Measurements from ENCODE around the gene SRCAP.
"Not testable (repeated sequence)": the region's sequence is repeated elsewhere in the genome, so short reads cannot be mapped to it uniquely, and the experiment has no call there.

SRCAP gene

DNA sequence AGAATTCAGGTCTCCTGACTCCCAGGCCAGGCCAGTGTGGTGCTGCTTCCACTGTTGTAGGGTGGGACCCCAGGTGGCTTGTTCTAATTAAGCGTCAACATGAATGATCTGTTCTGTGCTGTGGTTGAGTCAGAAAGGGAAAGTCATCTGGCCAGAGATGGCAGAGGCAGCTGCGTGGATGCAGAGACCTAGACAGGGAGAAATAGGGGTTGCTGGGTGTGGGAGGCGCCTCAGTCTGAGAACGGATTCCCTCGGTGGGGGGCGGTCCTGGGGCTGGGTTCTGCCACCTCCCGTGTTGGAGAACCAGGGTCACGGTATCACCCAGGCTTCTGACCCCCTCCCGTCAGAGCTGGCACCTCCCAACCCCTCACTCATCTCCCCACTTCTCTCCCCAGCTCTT is 35.2 kb upstream of the SRCAP start:
- no peak for DNase-seq (ENCODE audit: low read depth in 1 of 2, low spot score in 1 of 2)

DNA sequence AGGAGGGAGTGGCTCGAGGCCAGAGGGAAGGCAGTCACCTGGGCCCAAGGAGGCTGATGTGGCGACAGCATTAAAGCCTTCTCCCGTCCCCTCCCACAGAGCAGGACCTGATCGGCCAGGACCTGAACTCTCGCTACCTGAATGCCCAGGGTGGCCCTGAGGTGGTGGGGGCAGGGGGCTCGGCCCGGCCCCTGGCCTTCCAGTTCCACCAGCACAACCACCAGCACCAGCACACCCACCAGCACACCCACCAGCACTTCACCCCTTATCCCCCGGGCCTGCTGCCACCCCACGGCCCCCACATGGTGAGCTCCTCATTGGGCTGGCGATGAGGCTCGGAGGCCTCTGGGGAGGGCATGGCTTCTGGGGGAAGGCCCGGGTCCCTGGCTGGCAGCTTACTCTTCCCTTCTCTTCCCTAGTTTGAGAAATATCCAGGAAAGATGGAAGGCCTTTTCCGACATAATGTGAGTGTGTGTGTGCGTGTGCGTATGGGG is 34.3 kb upstream of the SRCAP start:
- DNase-seq (ENCODE audit: low read depth in 1 of 2, low spot score in 1 of 2) = no peak

DNA sequence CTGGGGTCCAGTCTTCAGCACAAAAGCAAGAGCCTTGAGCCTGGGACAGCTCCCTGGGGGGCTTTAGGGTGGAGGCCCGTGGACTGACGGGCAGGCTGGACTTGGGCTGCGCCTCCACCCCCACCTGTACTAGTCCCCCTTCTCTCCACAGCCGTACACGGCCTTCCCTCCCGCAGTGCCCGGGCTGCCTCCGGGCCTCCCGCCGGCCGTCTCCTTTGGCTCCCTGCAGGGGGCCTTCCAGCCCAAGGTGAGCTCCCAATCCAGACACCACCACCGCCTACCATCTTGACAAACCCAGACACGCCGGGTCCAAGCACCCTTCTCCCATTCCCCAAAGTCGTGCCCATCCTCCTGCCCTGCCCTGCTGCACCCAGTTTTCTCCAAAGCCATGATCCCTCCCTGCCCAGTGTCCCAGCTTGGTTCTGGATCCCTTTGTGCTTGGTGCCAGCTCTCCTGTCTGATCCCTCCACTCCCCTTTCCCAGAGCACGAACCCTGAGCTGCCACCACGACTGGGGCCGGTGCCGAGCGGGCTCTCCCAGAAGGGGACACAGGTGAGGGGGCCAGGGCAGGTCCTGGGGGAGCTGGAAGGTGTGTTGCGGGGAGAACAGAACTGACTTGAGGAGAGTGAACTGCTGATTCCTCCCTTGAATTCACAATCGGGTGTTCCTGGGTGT is 33.7 kb upstream of the SRCAP start:
- no peak for DNase-seq (ENCODE audit: low read depth in 1 of 2, low spot score in 1 of 2)

DNA sequence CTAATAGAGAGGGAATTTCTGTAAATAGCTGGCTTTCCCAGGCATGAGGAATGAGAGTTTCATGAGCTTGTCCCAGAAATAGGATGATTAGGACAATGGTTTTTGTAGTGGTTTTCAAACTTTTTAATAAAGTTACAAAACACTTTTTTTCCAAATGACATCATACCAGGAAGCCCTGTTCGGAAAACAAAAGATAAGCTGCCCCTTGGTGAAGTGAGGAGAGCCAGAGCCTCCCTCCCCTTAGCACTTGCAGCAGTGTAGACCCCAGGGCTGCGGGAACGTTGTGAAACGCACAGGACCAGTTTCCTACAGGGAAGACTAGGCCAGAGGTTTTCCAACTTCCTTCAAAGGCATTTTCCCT is 33.2 kb upstream of the SRCAP start:
- no peak for DNase-seq (ENCODE audit: low read depth in 1 of 2, low spot score in 1 of 2)

DNA sequence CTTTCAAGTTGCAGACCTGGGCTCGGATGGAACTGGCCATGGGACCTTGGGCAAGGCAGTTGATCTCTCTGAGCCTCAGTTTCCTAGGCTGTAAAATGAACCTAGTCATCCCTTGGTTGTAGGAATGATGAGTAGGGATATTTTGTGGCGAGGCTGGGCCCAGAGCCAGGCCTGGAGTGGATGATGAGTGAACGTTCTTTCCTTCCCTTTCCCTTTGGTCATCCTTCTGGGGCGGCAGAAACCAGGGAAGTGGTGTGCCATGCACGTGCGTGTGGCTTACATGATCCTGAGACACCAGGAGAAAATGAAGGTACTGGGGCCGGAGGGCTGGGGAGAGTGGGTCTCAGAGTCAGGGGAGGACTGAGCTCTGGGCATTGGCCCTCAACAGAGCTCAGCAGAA is 32.3 kb upstream of the SRCAP start:
- DNase-seq (ENCODE audit: low read depth in 1 of 2, low spot score in 1 of 2) = no peak

DNA sequence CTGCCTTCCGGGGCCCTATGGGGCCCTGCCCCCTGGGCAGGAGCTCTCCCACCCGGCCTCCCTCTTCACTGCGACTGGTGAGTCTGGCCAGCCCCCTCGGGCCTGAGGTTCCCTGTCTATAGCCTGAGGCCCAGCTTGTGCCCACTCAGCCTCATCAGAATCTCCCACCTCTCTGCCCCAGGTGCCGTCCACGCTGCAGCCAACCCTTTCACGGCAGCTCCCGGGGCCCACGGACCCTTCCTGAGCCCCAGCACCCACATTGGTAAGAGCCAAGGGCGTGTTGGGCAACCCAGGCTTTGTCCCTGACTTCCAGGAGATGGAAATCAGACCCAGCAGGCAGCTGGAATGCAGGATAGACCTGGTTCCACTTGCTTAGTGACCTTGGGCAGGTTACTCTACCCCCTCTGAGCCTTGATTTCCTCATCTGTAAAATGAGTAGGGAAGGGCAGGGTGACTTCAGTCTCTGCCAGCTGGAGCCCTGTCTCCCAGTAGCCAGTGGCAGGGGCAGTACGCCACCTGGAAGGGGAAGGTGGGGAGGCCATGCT is 31.5 kb upstream of the SRCAP start:
- DNase-seq (ENCODE audit: low read depth in 1 of 2, low spot score in 1 of 2) = no peak

DNA sequence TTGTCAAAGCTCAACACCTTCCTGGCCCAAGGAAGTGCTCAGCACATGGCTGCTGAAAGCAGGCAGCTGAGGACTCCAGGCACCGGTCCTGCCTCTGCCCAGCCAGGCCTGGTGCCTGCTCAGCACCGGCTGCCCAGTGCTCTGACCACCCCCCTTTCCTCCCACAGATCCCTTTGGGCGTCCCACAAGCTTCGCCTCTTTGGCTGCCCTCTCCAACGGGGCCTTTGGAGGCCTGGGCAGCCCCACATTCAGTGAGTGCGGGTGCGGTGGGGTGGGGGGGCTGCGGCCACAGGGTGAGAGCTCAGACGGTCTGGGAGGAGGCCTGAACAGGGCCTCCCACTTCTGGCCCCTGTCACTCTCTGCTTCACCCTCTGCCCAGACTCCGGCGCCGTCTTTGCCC is 30.6 kb upstream of the SRCAP start:
- DNase-seq (ENCODE audit: low read depth in 1 of 2, low spot score in 1 of 2) = no peak

DNA sequence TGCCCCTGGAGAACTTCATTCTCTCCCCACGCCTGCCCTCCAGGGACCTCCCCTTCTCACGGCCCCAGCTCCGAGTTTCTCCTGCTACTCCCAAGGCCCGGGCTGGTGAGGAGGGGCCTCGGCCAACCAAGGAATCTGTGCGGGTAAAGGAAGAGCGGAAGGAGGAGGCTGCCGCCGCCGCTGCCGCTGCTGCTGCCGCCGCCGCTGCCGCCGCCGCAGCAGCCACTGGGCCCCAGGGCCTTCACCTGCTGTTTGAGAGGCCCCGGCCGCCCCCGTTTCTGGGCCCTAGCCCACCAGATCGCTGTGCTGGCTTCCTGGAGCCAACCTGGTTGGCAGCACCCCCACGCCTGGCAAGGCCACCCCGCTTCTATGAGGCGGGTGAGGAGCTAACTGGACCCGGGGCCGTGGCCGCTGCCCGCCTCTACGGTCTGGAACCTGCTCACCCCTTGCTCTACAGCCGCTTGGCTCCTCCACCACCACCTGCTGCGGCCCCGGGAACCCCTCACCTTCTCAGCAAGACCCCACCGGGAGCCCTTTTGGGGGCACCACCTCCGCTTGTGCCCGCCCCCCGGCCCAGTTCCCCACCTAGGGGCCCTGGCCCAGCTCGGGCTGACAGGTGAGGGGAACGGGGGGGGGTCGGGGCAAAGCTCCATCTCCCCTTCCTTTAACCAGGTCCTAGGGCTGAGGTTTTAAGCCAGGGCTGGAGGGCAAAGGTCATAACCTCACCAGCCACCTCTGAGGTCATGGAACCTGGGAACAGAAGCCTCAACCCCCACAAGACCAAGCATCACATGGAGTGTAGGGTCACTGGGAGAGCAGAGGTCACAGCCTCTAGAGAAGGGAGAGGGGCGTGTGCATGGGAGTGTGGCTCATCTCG is 29.7 kb upstream of the SRCAP start:
- no peak for DNase-seq (ENCODE audit: low read depth in 1 of 2, low spot score in 1 of 2)

DNA sequence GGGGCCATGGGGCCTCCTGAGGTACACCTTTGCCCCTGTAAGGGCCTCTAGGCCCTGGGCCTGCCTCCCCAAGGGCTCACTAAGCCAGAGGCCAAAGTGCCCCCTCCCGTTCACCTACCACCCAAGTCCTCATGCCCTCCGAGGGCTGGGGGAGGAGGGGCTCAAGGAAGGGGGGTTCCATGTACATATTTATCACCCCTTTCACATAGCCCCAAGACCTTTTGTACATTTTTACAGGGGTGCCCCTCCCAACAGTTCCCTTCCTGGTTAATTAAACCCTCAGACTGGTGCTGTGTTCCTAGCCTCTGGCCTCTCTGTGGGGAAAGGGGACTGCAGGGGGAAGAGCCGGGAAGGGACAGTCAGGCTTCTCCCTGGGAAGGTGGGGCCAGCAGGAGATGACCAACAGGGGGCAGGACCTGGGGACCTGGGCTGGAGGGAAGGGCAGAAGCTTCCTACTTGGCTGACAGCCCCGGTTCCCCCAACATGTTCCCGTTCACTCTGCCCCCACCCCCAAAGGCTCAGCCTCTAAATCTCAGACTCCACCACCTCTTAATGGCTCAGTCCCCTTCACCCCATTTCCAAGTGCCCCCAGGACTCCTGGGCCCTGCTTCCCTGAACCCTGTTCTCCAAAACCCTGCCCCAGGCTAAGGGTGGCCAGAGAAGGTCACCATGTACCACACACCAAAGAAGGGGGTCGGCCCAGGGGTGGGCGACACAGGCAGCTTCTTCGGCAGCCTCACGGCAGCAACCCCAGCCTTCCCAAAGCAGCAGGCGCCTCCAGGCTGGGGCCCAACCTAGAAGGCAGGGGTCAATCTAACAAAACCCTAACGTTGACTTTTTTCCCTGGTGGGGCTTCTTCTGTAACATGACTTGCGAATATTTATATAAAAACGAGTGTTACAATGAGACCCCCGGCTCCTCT is 28.8 kb upstream of the SRCAP start:
- DNase-seq (ENCODE audit: low read depth in 1 of 2, low spot score in 1 of 2) = no peak

DNA sequence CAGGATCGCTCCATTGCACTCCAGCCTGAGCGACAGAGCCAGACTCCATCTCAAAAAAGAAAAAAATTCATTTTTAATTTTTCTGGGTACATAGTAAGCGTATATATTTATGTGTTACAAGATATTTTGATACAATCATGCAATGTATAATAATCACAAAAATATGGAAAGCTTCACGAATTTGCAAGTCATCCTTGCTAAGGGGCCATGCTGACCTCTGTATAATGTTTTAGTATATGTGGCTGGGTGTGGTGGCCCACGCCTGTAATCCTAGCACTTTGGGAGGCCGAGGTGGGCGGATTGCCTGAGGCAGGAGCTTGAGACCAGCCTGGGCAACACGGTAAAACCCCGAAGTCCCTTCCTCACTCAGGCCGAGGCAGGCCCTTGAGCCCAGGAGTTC is 23.8 kb upstream of the SRCAP start:
- no peak for DNase-seq (ENCODE audit: low read depth in 1 of 2, low spot score in 1 of 2)

DNA sequence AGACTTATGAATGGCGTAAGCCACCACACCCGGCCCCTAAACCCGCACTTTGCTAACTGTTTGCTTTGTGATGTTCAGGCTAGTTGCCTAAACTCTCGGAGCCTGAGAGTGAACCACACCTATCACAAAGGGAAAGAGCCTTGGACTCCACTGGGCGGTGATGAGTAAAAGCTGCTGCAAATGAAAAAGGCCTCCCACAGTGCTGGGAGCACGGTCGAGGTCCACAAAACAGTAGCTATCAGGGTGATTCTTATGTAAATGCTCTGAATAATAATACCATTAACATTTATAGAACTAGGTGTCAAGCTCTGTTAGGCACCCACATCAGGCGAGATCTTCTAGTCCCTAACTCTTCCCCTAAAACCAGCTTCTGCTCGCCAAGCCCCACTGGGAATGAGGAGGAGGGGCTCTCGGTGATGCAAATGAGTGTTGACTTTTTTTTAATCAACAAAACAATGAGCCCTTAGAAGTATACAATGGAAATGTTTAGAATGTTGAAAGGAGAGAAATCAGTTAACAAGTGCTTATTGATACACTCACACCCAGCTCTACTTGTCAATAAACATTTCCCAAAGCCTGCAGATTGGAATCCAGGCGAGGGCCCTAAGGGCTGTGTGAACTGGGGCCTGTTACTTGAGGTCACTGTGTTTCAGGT is 20.9 kb upstream of the SRCAP start:
- DNase-seq (ENCODE audit: low read depth in 1 of 2, low spot score in 1 of 2) = no peak

DNA sequence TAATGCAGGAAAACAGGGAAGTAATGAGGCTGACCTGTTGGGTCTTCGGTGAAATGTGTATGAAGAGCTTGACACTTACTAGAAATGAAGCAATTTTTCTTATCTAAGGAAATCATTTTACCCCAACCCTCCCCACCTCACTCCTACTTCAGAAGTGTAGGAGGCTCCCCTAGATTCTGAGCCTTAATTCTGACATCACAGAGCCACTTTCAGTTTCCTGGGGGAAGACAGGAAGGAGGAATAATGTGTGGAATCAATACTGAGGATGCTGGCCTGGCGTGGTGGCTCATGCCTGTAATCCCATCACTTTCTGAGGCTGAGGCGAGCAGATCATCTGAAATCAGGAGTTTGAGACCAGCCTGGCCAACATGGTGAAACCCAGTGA is 20.4 kb upstream of the SRCAP start:
- DNase-seq (ENCODE audit: low read depth in 1 of 2, low spot score in 1 of 2) = no peak

DNA sequence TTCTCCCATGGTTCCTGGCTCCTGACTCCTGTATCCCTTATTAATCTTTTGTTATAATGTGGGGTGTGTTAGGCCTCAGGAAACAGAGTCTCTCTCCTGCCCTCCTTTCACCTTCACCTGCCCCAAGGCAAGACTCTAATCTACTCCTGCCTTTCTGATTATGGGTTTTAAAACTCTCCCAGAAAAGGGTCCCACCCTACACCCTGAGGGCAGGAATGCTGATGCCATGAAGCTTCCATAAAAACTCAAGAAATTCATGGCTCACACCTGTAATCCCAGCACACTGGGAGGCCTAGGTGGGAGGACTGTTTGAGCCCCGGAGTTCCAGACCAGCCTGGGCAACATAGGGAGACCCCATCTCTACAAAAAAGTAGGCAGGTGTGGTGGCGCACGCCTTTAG is 18.6 kb upstream of the SRCAP start:
- no peak for DNase-seq (ENCODE audit: low read depth in 1 of 2, low spot score in 1 of 2)

DNA sequence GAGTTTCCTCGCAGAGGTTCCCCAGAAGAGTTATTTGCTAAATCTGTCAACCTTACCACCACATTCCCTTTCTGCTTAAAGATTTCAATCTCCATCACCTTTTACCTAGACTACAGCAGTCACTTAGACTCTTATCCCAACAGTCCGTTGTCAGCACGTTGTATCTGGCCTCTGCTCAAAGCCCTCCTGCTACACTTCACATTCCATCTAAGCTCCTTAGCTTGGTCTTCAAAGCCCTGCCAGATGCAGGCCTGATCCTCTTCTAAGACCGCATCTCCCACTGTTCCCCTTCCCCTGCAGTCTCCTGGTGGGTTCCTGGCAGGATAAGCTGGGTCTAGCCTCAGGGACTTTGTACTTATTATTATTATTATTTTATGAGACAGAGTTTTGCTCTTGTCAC is 10.3 kb upstream of the SRCAP start:
- DNase-seq (ENCODE audit: low read depth in 1 of 2, low spot score in 1 of 2) = no peak

DNA sequence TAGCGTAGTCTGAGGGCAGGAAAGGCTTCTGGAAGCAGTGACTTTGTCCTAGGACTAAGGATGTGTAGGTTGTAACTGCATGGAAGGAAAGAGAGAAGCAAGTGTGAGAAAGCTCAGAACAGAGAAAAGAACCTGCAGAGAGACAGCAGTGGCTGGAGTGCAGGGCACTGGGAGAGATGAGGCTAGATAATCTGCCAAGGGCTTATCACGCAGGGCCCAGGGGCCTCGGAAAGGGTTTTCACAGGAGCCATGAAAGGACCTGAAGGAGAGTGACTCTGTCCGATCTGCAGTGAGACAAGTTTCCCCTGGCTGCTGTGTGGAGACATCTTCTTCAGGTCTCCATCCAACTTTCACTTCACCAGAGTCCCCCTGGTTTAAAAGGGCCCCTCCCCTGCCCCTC is 7.1 kb upstream of the SRCAP start:
- DNase-seq (ENCODE audit: low read depth in 1 of 2, low spot score in 1 of 2) = no peak

DNA sequence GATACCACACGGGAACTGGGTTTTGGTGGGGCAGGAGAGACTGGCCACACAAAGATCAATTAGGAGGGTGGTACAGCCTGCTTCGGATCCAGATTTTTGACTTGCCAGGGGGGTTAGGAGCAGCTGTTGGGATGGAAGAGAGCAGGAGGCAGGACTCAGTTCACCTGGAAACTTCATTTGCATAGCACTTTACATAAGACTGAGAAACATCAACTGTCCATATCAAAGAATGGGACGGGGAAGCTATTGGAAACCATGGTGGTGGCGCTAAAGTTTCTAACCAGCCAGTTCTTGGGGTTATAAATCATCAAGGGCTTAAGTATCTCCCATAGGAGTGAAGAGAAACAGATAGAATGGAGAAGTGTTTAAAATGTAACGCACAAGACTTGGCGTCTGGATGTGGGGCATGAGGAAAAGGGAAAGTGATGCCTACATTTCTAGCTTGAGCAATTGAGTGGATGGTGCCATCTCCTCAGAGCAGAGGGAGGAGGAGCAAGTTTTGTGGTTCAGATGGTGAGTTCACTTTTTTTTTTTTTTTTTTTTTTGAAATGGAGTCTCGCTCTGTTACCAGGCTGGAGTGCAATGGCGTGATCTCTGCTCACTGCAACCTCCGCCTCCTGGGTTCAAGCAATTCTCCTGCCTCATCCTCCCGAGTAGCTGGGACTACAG is 6.4 kb upstream of the SRCAP start:
- no peak for DNase-seq (ENCODE audit: low read depth in 1 of 2, low spot score in 1 of 2)

DNA sequence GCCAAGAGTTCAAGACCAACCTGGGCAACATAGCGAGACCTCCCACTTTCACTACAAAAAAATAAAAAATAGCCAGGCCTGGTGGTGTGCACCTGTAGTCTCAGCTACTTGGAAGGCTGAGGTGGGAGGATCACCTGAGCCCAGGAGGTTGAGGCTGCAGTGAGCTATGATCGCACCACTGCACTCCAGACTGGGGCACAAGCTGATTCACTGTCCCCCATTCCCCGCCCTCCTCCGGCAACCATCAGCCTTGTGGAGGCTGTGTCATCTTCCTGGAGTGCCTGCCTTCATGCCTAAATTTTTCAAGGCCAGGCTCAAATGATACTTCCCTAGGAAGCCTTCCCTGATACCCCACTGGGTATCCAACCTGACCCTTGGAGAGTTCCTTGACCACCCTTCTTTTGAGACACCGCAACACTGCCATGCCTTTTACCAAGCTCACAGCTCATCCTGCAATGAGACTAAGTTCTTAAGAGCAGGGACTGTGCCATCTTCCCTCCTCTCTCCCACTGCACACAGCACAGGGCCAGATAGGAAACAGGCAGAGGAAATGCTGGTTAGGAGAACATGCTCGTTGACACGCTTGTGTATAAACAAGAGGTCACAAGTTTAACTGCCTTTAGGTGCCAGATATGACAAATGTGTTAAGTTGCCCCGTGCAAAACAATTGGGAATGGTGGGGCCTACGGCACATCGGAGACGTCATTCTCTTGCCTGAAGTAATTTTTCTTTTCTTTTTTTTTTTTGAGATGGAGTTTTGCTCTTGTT is 3.9 kb upstream of the SRCAP start:
- DNase-seq (ENCODE audit: low read depth in 1 of 2, low spot score in 1 of 2) = no peak

DNA sequence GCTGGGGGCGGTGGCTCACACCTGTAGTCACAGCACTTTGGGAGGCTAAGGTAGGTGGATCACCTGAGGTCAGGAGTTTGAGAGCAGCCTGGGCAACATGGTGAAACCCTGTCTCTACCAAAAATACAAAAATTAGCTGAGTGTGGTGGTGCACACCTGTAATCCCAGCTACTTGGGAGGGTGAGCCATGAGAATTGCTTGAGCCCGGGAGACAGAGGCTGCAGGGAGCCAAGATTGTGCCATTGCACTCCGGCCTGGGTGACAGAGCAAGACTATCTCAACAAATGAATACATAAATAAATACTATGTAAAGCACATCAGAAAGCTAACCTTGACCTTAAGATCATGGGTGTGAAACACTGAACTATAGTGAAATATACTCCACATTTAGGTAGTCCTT is 2.3 kb upstream of the SRCAP start:
- not testable (repeated sequence) for DNase-seq (ENCODE audit: low read depth in 1 of 2, low spot score in 1 of 2)

DNA sequence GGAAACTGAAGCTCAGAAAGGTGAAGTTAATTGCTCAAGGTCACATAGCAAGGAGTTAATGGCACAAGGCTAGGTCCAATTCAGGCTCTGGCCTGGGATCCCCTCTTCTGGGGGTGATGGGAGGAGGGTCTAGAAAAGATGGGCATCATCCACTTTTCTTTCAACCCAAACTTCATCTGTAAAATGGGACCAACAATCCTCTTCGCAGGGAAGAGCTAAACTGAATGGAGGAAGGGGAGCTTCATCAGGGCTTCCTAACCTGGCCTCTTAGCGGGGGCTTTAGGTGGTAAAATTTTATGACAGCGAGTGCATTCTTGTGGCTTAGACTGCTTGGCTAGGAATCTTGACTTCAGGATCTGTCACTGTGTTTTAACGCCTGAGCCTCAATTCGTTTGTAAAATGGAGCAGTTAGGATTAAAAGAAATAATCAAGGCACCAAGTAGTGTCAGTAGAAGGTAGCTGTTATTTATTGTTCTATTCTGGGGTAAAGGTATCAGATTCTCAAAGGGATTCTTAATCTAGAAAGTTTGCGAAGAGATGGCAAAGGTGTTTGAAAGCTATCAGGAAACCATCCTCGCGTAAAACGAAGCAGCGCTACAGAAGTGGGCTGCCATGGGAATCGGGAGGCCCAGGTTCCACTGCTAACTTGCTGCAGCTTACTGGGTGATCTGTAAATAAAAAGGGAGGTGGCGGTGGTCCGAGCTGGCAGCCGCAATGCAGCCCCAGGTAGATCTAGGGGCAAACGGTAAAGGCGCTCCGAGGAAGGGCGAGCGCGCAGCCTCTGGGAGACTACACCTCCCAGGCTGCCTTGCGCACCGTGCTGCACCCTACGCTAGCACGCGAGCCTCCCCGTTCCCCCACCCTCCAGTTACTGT is 1.5 kb upstream of the SRCAP start:
- no peak for DNase-seq (ENCODE audit: low read depth in 1 of 2, low spot score in 1 of 2)
